GM12865 (cell line): ENCODE results near the gene CGN.

Experiments used
- DNase-seq: peaks from one replicate; pipeline ENCODE4 v3.0.0; 2010; ENCODE audit warnings: low read depth
- H3K4me3 ChIP-seq: 2 replicates; pipeline ENCODE4 v1.5.1; 2011; ENCODE audit warnings: mild to moderate bottlenecking, low read depth, low read length, control low read depth
- CTCF ChIP-seq: IDR thresholded peaks from 2 replicates; pipeline ENCODE4 v1.5.1; 2011; ENCODE audit warnings: low read length, control low read depth, low read depth, inconsistent platforms; ENCODE audit not compliant: insufficient read depth; ENCODE audit errors: missing control alignments

Gene CGN

DNA sequence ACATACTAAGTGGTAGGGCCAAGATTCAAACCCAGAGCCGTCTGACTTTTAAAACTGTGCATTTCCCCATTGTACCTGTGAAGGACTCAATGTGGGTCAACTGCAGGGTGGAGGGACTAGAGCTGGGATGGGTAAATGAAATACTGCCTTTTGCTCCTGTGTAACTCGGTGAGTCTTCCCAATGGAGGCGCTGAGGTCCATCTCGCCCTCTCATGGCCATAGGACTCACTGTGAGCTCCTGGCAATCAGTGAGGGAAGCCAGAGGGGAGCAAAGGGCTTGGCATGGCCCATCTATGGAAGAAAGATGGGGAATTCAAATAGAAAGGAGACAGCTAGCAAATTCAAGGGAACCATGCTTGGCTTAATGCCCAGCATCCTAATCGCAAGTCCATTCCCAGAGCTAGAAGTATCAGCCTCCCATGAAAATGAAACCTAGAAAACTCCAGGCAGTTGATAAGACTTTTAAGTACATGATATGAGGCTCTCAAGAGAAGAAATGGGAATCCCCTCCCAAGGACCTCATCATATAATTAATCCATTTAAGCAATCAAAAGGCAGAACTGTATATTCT, 25.4 kb upstream of the CGN start:
- no peak for TF ChIP-seq CTCF
- DNase-seq, result no peak
- no peak overlapping the region for H3K4me3 ChIP-seq

- TF ChIP-seq CTCF, result no peak
- DNase-seq, result no peak
- no peak overlapping the region for H3K4me3 ChIP-seq
Observed at GRCh38 chr1:151486557-151486956, 24.6 kb upstream of the CGN start.

DNA sequence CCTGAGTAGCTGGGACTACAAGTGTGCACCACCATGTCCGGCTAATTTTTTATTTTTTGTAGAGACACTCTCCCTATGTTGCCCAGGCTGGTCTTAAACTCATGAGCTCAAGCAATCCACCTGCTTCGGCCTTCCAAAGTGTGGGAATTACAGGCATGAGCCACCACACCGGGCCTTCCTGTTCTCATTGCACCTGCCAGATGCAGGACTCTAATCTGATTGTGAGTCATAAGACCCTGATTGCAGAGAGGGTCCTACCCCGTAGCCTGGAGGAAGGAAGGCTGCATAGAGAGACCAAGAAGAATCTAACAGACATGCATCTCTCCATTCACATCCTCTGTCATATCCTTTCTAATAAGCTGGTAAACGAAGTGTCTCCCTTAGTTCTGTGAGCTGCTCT, 19.5 kb upstream of the CGN start:
- H3K4me3 ChIP-seq, result no peak overlapping the region
- no peak for DNase-seq
- TF ChIP-seq CTCF, result no peak

DNA sequence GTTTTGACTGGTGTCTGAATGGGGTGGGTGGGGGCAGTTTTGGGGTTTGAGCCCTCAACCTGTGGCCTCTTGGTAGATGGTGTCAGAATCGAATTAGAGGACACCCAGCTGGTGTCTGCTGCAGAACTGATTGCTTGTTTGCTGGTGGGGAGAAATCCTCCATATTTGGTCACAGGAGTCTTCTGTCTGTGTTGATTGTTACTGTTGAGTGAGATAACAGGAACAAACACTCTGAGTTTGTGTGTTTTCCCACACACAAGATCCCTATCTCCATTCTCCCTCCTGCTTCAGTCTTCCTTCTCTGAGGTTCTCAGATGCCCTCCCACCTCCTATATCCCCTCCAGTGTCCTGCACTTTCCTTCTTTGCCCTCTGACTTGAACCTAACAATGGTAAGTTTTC, 19.1 kb upstream of the CGN start:
- no peak for DNase-seq
- TF ChIP-seq CTCF, result no peak
- H3K4me3 ChIP-seq, result no peak overlapping the region

DNA sequence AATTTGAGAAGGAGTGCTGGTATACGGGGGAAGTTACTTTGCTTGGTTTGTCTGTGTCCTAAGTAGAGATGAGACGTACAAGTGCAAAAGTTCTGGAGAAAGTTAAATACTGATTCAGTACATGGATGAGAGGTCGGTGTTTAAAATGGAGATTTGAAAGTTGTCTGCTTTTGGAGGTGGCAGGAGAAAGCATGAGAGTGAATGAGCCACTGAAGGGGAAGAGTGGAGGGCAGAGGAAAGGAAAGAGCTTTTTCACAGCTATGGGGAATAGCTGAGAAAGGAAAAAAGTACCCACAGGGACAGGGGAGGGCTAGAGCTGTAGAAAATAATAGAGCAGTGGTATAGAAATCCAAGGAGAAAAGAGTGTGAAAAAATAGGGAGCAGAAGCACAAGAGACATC, 18.1 kb upstream of the CGN start:
- no peak overlapping the region for H3K4me3 ChIP-seq
- DNase-seq, result no peak
- no peak for TF ChIP-seq CTCF

- DNase-seq, result peak; percentile 37
- no peak overlapping the region for H3K4me3 ChIP-seq
- TF ChIP-seq CTCF, result no peak
Observed at GRCh38 chr1:151494741-151495281, 16.4 kb upstream of the CGN start.

DNA sequence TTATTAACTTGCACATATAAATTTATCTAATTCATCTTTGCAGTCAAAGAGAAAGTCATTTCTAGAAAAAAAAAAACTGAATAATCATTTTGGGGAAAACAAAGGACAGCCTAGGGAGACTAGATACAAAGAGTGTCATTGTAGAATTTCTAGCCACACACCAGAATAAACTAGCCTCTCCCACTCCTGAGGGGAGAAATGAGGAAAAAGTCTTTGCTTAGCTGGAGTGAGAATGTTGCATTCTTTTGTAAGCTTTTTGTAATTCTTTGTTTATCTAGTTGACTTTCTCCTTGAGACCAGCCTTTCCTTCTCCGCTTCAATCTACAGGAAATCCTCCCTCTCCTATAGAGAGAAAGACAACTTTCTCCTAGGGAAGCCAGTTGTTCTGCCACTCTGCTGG, 15.9 kb upstream of the CGN start:
- no peak for DNase-seq
- H3K4me3 ChIP-seq, result no peak overlapping the region
- no peak for TF ChIP-seq CTCF
